ENCODE data around the gene GATAD2B. TPM values are rescaled to one million over a fixed set of nuclear protein-coding genes. Genes with fewer than 3 reads are reported as not detected.

Gene GATAD2B
- total and polyA plus RNA-seq, 4 donors: 6.4 to 67.8 (median 30.0) TPM

DNA sequence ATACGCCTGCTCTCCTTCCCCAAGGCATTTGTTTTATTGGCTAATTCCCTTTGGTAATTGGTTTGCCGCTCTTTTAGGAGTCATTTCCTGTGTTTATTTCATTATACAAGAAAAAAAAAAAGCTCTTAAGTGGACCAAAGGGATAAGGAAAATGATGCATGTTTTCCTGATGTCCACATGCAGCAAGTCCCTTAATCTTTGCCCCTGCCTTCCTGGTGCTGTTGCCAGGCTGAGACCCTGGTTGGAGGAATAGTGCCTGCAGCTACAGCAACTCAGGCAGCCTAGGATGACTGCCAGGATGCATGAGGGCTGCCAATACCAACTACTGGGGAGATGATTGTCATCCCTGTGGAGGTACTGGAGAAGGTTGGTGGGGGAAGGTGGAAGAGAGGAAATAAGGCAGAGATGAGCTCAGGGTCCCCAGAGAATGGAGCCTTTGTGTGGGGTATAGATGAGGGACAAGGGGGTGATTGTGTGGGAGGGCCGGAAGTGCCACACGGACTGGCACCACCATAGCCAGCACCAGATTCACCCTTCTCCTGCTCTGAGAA, 6.1 kb upstream of the GATAD2B start:
- H3K27me3 ChIP-seq (ENCODE audit: control insufficient read depth in 1 of 2, insufficient read depth in 2 of 2, low read length in 1 of 2): no peaks in the 10 kb centered on the region
- no peaks in the 10 kb centered on the region for H3K9me3 ChIP-seq (ENCODE audit: control insufficient read depth, low read length)
- WGBS, 2 donors: 57 to 65% methylated on average over 4 of the region's 4 CpGs
- ATAC-seq (ENCODE audit: low FRiP score) (no peak), DNase-seq (no peak)
- no peaks in the 10 kb centered on the region for H3K4me1 ChIP-seq (ENCODE audit: control insufficient read depth in 1 of 2, insufficient read depth in 2 of 2, low read length in 2 of 2)
- H3K36me3 ChIP-seq (ENCODE audit: control insufficient read depth in 1 of 2, insufficient read depth in 2 of 2, low read length in 1 of 2): peaks cover 3 to 5% of the 10 kb centered on the region in 2 donors
- H3K4me3 ChIP-seq (ENCODE audit: low read length in 2 of 2): no peak overlapping the region
- intact Hi-C loops (cut with DNase I): loop anchor here in 1 of 2 donors (10.0 kb wide), 1 partner anchor 56 kb away; the partner anchor contains the start of gene RAB13
- H3K27ac ChIP-seq (ENCODE audit: low read depth in 1 of 2, low read length in 2 of 2): no peak overlapping the region

DNA sequence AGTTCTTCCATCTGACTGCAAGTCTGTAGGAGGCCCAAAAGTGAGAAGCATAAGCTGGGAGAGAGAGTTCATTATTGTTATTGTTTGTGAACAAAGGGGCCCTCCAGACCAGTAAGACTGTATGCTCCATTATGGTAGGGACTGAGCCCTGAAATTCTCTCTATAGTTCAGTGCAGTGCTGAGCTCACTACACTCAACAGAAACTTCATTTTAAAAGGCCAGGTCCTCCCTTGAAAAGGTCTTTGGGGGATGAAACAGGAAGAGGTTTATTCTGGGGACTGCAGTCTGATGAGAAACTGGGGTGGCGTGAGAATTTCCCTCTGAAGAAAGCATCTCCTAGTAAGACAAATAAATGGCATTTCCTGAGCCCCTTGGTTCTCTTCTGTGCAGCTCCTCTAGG, 5.5 kb upstream of the GATAD2B start:
- 85 to 89% methylated on average over 1 of the region's 1 CpG for WGBS, 2 donors
- intact Hi-C loops (cut with DNase I): loop anchor here in 1 of 2 donors (10.0 kb wide), 1 partner anchor 57 kb away; the partner anchor contains the start of gene RAB13
- no peak overlapping the region for H3K27ac ChIP-seq (ENCODE audit: low read depth in 1 of 2, low read length in 2 of 2)

DNA sequence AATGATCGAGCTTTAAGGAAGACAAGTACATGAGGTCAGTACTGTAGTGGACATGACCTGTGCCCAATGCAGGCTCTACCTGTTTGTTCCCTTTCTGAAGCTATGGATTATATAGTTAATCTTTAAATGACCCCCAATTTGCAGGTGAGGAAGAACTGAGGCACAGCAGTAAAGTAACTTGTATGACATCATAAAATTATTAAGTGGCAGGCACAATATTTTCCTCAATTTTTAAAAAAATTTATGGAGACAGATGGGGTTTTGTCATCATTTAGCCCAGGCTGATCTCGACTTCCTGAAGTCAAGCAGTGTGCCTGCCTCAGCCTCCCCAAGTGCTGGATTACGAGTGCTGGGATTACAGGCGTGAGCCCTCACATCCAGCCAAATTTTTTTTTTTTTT, 3.6 kb upstream of the GATAD2B start:
- DNase-seq (no peak), ATAC-seq (ENCODE audit: low FRiP score) (no peak)
- H3K27ac ChIP-seq (ENCODE audit: low read depth in 1 of 2, low read length in 2 of 2): no peak overlapping the region
- intact Hi-C loops (cut with DNase I): loop anchor here in 1 of 2 donors (10.0 kb wide), 1 partner anchor 58 kb away; the partner anchor contains the start of gene RAB13
- H3K4me3 ChIP-seq (ENCODE audit: low read length in 2 of 2): no peak overlapping the region
- H3K27me3 ChIP-seq (ENCODE audit: control insufficient read depth in 1 of 2, insufficient read depth in 2 of 2, low read length in 1 of 2): no peaks in the 10 kb centered on the region
- WGBS, 2 donors: 64 to 68% methylated on average over 4 of the region's 4 CpGs
- H3K4me1 ChIP-seq (ENCODE audit: control insufficient read depth in 1 of 2, insufficient read depth in 2 of 2, low read length in 2 of 2): no peaks in the 10 kb centered on the region
- H3K36me3 ChIP-seq (ENCODE audit: control insufficient read depth in 1 of 2, insufficient read depth in 2 of 2, low read length in 1 of 2): peaks cover 0 to 1% of the 10 kb centered on the region in 2 donors
- H3K9me3 ChIP-seq (ENCODE audit: control insufficient read depth, low read length): no peaks in the 10 kb centered on the region

More for the DNA sequence above, 5.5 kb upstream of the GATAD2B start:
- no peaks in the 10 kb centered on the region for H3K4me1 ChIP-seq (ENCODE audit: control insufficient read depth in 1 of 2, insufficient read depth in 2 of 2, low read length in 2 of 2)
- no peak for ATAC-seq (ENCODE audit: low FRiP score)
- peaks cover 2 to 3% of the 10 kb centered on the region in 2 donors for H3K36me3 ChIP-seq (ENCODE audit: control insufficient read depth in 1 of 2, insufficient read depth in 2 of 2, low read length in 1 of 2)
- H3K4me3 ChIP-seq (ENCODE audit: low read length in 2 of 2): no peak overlapping the region
- no peaks in the 10 kb centered on the region for H3K9me3 ChIP-seq (ENCODE audit: control insufficient read depth, low read length)
- H3K27me3 ChIP-seq (ENCODE audit: control insufficient read depth in 1 of 2, insufficient read depth in 2 of 2, low read length in 1 of 2): no peaks in the 10 kb centered on the region
- no peak for DNase-seq

DNA sequence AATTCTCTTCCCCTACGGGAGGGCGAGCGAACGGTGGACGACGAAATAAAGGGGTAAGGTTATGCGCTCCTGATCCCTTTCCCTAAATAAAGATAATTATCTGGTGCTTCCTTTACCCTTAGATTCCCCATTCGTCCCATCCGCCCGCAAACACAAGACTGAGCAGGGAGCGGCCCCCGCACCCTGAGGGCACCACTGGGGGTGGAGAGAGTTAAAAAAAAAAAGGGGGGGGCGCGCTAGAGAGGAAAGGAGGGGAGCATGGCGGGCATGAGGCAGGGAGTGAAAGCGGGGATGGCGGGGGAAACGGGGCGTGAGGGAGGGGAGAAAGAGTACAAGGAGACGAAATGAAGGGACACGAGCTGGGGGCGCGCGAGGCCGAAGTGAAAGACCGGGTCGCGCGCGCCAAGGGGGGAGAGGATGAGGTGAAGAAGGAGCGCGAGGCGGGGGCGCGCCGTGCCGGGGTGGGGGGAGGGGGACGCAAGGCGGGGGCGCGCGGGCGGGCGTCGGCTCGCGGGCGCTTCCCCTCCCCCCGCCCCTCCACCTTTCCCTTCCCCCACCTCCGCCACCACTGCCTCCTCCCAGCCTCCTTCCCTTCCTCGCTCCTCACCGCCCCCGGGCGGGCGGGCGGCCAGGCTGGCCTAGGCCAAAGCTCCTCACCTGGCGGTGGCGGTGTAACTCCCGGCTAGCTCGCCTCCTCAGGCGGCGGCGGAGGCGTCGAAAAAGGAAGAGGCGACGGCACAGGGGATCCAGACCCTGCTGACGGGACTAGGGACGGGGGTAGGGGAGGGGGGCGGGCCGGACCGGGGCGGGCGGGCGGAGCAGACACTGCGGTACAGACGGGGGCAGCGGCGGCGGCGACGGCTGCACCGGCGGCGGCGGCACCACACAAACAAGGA, 448 bp downstream of the GATAD2B start:
- Histone ChIP-seq H3K36me3 (ENCODE audit: control insufficient read depth in 1 of 2, insufficient read depth in 2 of 2, low read length in 1 of 2) (no peaks in the 10 kb centered on the region), H3K9me3 (ENCODE audit: control insufficient read depth, low read length) (no peaks in the 10 kb centered on the region), H3K4me1 (ENCODE audit: control insufficient read depth in 1 of 2, insufficient read depth in 2 of 2, low read length in 2 of 2) (peaks cover 0 to 4% of the 10 kb centered on the region in 2 donors), H3K27me3 (ENCODE audit: control insufficient read depth in 1 of 2, insufficient read depth in 2 of 2, low read length in 1 of 2) (no peaks in the 10 kb centered on the region), H3K27ac (ENCODE audit: low read depth in 1 of 2, low read length in 2 of 2) (peak overlapping the region; percentile 72 to 77), H3K4me3 (ENCODE audit: low read length in 2 of 2) (peak overlapping the region; percentile 82 to 91)
- 1% methylated on average over 38 to 86 of the region's 86 CpGs for WGBS, 2 donors
- peak; percentile 17 for ATAC-seq (ENCODE audit: low FRiP score)
- intact Hi-C loops (cut with DNase I): loop anchor here (2.0 to 10.0 kb wide), 2 partner anchors 62 to 64 kb away; partner anchors contain the start of gene RAB13 (in 2 of the 2)
- peak in 1 of 2 donors; percentile 83 for DNase-seq

- WGBS, 2 donors: 1 to 2% methylated on average over 10 of the region's 10 CpGs
- H3K27ac ChIP-seq (ENCODE audit: low read depth in 1 of 2, low read length in 2 of 2): no peak overlapping the region
- H3K4me3 ChIP-seq (ENCODE audit: low read length in 2 of 2): peak overlapping the region; percentile 82 to 91
- H3K27me3 ChIP-seq (ENCODE audit: control insufficient read depth in 1 of 2, insufficient read depth in 2 of 2, low read length in 1 of 2): no peaks in the 10 kb centered on the region
- H3K36me3 ChIP-seq (ENCODE audit: control insufficient read depth in 1 of 2, insufficient read depth in 2 of 2, low read length in 1 of 2): no peaks in the 10 kb centered on the region
- no peak for ATAC-seq (ENCODE audit: low FRiP score)
- H3K9me3 ChIP-seq (ENCODE audit: control insufficient read depth, low read length): no peaks in the 10 kb centered on the region
- no peak for DNase-seq
- intact Hi-C loops (cut with DNase I): loop anchor here (2.0 to 10.0 kb wide), 2 partner anchors 63 to 65 kb away; partner anchors contain the start of gene RAB13 (in 2 of the 2)
- peaks cover 0 to 4% of the 10 kb centered on the region in 2 donors for H3K4me1 ChIP-seq (ENCODE audit: control insufficient read depth in 1 of 2, insufficient read depth in 2 of 2, low read length in 2 of 2)
These were observed 1.0 kb downstream of the GATAD2B start for GRCh38 chr1:153921803-153922075.

DNA sequence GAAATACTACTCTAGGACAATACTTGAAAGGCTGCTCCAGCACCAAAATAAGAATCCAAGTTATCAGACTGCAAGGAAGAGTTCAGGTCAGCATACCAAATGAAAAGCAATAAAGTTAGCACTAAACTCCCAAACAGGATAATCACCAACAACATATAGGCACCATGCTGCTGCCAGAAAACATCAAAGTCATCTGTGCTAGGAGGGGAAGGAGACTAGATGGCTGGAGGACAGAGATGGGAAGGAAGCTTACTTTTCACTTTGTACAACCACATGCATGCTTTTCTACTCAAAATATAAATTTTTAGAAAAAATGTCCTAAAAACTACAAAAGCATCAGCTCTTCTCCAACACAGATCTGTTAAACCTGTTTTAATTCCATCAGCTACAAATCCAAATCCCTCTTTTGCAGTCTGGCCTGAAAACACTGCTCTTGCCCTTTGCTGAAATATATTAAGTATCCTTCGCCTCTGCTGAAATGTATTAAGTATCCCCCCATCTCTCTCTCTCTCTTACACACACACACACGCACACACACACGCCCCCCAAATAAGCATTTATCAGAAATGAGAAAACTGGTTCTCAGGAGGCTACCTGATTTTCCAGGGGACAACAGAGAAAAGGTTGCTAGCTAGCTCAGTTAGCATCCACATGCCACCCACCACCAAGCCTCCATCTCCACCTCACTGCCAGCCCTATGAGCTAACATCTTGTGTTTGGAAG, 1.5 kb downstream of the GATAD2B start:
- H3K4me3 ChIP-seq (ENCODE audit: low read length in 2 of 2): peak overlapping the region; percentile 2 to 82
- no peaks in the 10 kb centered on the region for H3K36me3 ChIP-seq (ENCODE audit: control insufficient read depth in 1 of 2, insufficient read depth in 2 of 2, low read length in 1 of 2)
- DNase-seq (no peak), ATAC-seq (ENCODE audit: low FRiP score) (no peak)
- no peak overlapping the region for H3K27ac ChIP-seq (ENCODE audit: low read depth in 1 of 2, low read length in 2 of 2)
- H3K9me3 ChIP-seq (ENCODE audit: control insufficient read depth, low read length): no peaks in the 10 kb centered on the region
- WGBS, 2 donors: 6 to 10% methylated on average over 3 of the region's 3 CpGs
- H3K27me3 ChIP-seq (ENCODE audit: control insufficient read depth in 1 of 2, insufficient read depth in 2 of 2, low read length in 1 of 2): no peaks in the 10 kb centered on the region
- peaks cover 0 to 4% of the 10 kb centered on the region in 2 donors for H3K4me1 ChIP-seq (ENCODE audit: control insufficient read depth in 1 of 2, insufficient read depth in 2 of 2, low read length in 2 of 2)
- intact Hi-C loops (cut with DNase I): loop anchor here in 1 of 2 donors (10.0 kb wide), 1 partner anchor 64 kb away; the partner anchor contains the start of gene RAB13

- Histone ChIP-seq H3K9me3 (ENCODE audit: control insufficient read depth, low read length) (no peaks in the 10 kb centered on the region), H3K27me3 (ENCODE audit: control insufficient read depth in 1 of 2, insufficient read depth in 2 of 2, low read length in 1 of 2) (no peaks in the 10 kb centered on the region), H3K36me3 (ENCODE audit: control insufficient read depth in 1 of 2, insufficient read depth in 2 of 2, low read length in 1 of 2) (no peaks in the 10 kb centered on the region), H3K4me3 (ENCODE audit: low read length in 2 of 2) (no peak overlapping the region), H3K27ac (ENCODE audit: low read depth in 1 of 2, low read length in 2 of 2) (peak overlapping the region in 1 of 2 donors; percentile 19), H3K4me1 (ENCODE audit: control insufficient read depth in 1 of 2, insufficient read depth in 2 of 2, low read length in 2 of 2) (peaks cover 0 to 4% of the 10 kb centered on the region in 2 donors)
- intact Hi-C loops (cut with DNase I): loop anchor here in 1 of 2 donors (10.0 kb wide), 1 partner anchor 65 kb away; the partner anchor contains the start of gene RAB13
- no peak for ATAC-seq (ENCODE audit: low FRiP score)
- 26 to 32% methylated on average over 4 of the region's 4 CpGs for WGBS, 2 donors
- no peak for DNase-seq
These were observed 2.6 kb downstream of the GATAD2B start for GRCh38 chr1:153919876-153920852.

All from aorta (tissue), 5 donors.